Vagina (tissue), 2 donors: ENCODE data around the gene GBA3. TPM values are rescaled to one million over a fixed set of nuclear protein-coding genes. Genes with fewer than 3 reads are reported as not detected.

Experiments
- DNase-seq, 2 donors: peaks; one replicate each; pipeline ENCODE4 v3.0.0-alpha.2; 2017; ENCODE audit errors: extremely low spot score in 2 of 2
- H3K27ac ChIP-seq: fragments of 200-600 bp; sonication (generic); one replicate; pipeline ENCODE4 v1.5.1; 2019
- H3K27me3 ChIP-seq: fragments of 200-600 bp; sonication (generic); one replicate; pipeline ENCODE4 v1.5.1; 2019
- H3K36me3 ChIP-seq, 2 donors: fragments of 200-600 bp; sonication (generic); one replicate each; pipeline ENCODE4 v1.5.1; 2017 to 2019
- H3K4me1 ChIP-seq: fragments of 200-600 bp; sonication (generic); one replicate; pipeline ENCODE4 v1.5.1; 2019
- H3K4me3 ChIP-seq, 2 donors: fragments of 200-600 bp; sonication (generic); 1 replicate in 1 of 2; 2 replicates in 1 of 2; pipeline ENCODE4 v1.5.1; 2016 to 2019
- H3K9me3 ChIP-seq: fragments of 200-600 bp; sonication (generic); one replicate; pipeline ENCODE4 v1.5.1; 2019
- CTCF ChIP-seq, 3 experiments: fragments of 450-650 bp in 2 of 3; fragments of 200-600 bp in 1 of 3; sonication (generic) in 1 of 3; IDR thresholded peaks; one replicate each; pipeline ENCODE4 v1.5.1; 2017 to 2019; ENCODE audit warnings: antibody characterized with exemption in 3 of 3, mild to moderate bottlenecking in 2 of 3, moderate library complexity in 2 of 3
- POLR2A ChIP-seq, 2 donors: fragments of 450-650 bp; IDR thresholded peaks; one replicate each; pipeline ENCODE4 v1.6.1; 2017; ENCODE audit warnings: antibody characterized with exemption in 2 of 2, mild to moderate bottlenecking in 2 of 2, moderate library complexity in 2 of 2
- POLR2AphosphoS5 ChIP-seq, 2 donors: sonication (generic); formaldehyde crosslinking; IDR thresholded peaks; one replicate each; pipeline ENCODE4 v1.9.0; 2017; ENCODE audit warnings: antibody characterized with exemption in 2 of 2, mild to moderate bottlenecking in 2 of 2, low read depth in 1 of 2; ENCODE audit not compliant: insufficient read depth in 1 of 2
- intact Hi-C: fragments of 100-400 bp; cut with DNase I; formaldehyde crosslinking; loops from one replicate; pipeline ENCODE4 v1.15.1; 2023
- total RNA-seq: library from RNA; depleted of rRNA; stranded (reverse); fragments of >200 nt; gene quantifications from one replicate; pipeline ENCODE4 v1.2.3, GENCODE V29; 2016

The GBA3 gene
- total RNA-seq, 1 donor from 2014 or later = not detected

GRCh38 chr4:22707390-22707789 lies 14.7 kb downstream of the GBA3 start:
- no peak for DNase-seq
- no peaks in the 10 kb centered on the region for H3K4me1 ChIP-seq
- H3K9me3 ChIP-seq = no peaks in the 10 kb centered on the region
- no peaks in the 10 kb centered on the region for H3K36me3 ChIP-seq
- H3K27me3 ChIP-seq = no peaks in the 10 kb centered on the region
- no peak overlapping the region for H3K27ac ChIP-seq
- no peak overlapping the region for H3K4me3 ChIP-seq
- TF ChIP-seq CTCF (IDR thresholded peaks at IDR 0.05) (no peak), POLR2A (IDR thresholded peaks at IDR 0.05) (no peak), POLR2AphosphoS5 (IDR thresholded peaks at IDR 0.05; ENCODE audit: insufficient read depth in 1 of 2, low read depth in 1 of 2) (no peak)
- intact Hi-C loops = no loop called here

GRCh38 chr4:22708961-22709360 lies 16.2 kb downstream of the GBA3 start:
- Histone ChIP-seq H3K36me3 (no peaks in the 10 kb centered on the region), H3K4me1 (no peaks in the 10 kb centered on the region), H3K9me3 (no peaks in the 10 kb centered on the region), H3K4me3 (no peak overlapping the region), H3K27me3 (no peaks in the 10 kb centered on the region), H3K27ac (no peak overlapping the region)
- DNase-seq = no peak
- intact Hi-C loops = no loop called here
- TF ChIP-seq POLR2A (IDR thresholded peaks at IDR 0.05) (no peak), CTCF (IDR thresholded peaks at IDR 0.05) (no peak), POLR2AphosphoS5 (IDR thresholded peaks at IDR 0.05; ENCODE audit: insufficient read depth in 1 of 2, low read depth in 1 of 2) (no peak)

- intact Hi-C loops = no loop called here
- Histone ChIP-seq H3K4me1 (no peaks in the 10 kb centered on the region), H3K9me3 (no peaks in the 10 kb centered on the region), H3K27me3 (no peaks in the 10 kb centered on the region), H3K27ac (no peak overlapping the region), H3K4me3 (no peak overlapping the region), H3K36me3 (no peaks in the 10 kb centered on the region)
- TF ChIP-seq POLR2A (IDR thresholded peaks at IDR 0.05) (no peak), POLR2AphosphoS5 (IDR thresholded peaks at IDR 0.05; ENCODE audit: insufficient read depth in 1 of 2, low read depth in 1 of 2) (no peak), CTCF (IDR thresholded peaks at IDR 0.05) (no peak)
- no peak for DNase-seq
Observed at GRCh38 chr4:22712105-22712504, 19.4 kb downstream of the GBA3 start.

GRCh38 chr4:22712529-22712928 lies 19.8 kb downstream of the GBA3 start:
- no peak overlapping the region for H3K27ac ChIP-seq
- no peaks in the 10 kb centered on the region for H3K36me3 ChIP-seq
- no peak for DNase-seq
- H3K4me3 ChIP-seq = no peak overlapping the region
- no peak for TF ChIP-seq POLR2A (IDR thresholded peaks at IDR 0.05)
- no peak for TF ChIP-seq POLR2AphosphoS5 (IDR thresholded peaks at IDR 0.05; ENCODE audit: insufficient read depth in 1 of 2, low read depth in 1 of 2)
- no peak for TF ChIP-seq CTCF (IDR thresholded peaks at IDR 0.05)
- intact Hi-C loops = no loop called here
- H3K27me3 ChIP-seq = no peaks in the 10 kb centered on the region
- no peaks in the 10 kb centered on the region for H3K4me1 ChIP-seq
- no peaks in the 10 kb centered on the region for H3K9me3 ChIP-seq

- Histone ChIP-seq H3K4me1 (no peaks in the 10 kb centered on the region), H3K27me3 (no peaks in the 10 kb centered on the region), H3K27ac (no peak overlapping the region), H3K4me3 (no peak overlapping the region), H3K36me3 (no peaks in the 10 kb centered on the region), H3K9me3 (no peaks in the 10 kb centered on the region)
- TF ChIP-seq CTCF (IDR thresholded peaks at IDR 0.05) (no peak), POLR2AphosphoS5 (IDR thresholded peaks at IDR 0.05; ENCODE audit: insufficient read depth in 1 of 2, low read depth in 1 of 2) (no peak), POLR2A (IDR thresholded peaks at IDR 0.05) (no peak)
- no peak for DNase-seq
- intact Hi-C loops = no loop called here
Observed at GRCh38 chr4:22713841-22714240, 21.1 kb downstream of the GBA3 start.
